SK-N-SH treated with all-trans-retinoic acid at 6 μM for 48 hours (cell line): ENCODE measurements around the gene ATP1B1.

Experiments
- ARNTL ChIP-seq: fragments of 450-650 bp; formaldehyde crosslinking; IDR thresholded peaks from 2 replicates; pipeline ENCODE4 v1.5.0; 2020; ENCODE audit warnings: low read depth, mild to moderate bottlenecking, moderate library complexity, borderline replicate concordance
- BACH2 ChIP-seq: fragments of 250-450 bp; sonication (Bioruptor Pico); IDR thresholded peaks from 2 replicates; pipeline ENCODE4 v1.9.0; 2021; ENCODE audit warnings: mild to moderate bottlenecking, borderline replicate concordance
- CSRNP3 ChIP-seq: fragments of 250-450 bp; sonication (Bioruptor Pico); IDR thresholded peaks from 2 replicates; pipeline ENCODE4 v1.5.1; 2021; ENCODE audit warnings: mild to moderate bottlenecking, moderate library complexity
- ESRRG ChIP-seq: fragments of 250-450 bp; sonication (Bioruptor Pico); IDR thresholded peaks from 2 replicates; pipeline ENCODE4 v1.6.1; 2021; ENCODE audit warnings: mild to moderate bottlenecking
- GLIS3 ChIP-seq: fragments of 250-450 bp; sonication (Bioruptor Pico); IDR thresholded peaks from 2 replicates; pipeline ENCODE4 v1.5.0; 2020; ENCODE audit warnings: mild to moderate bottlenecking, moderate library complexity
- PATZ1 ChIP-seq: fragments of 250-450 bp; sonication (Bioruptor Pico); IDR thresholded peaks from 2 replicates; pipeline ENCODE4 v1.8.0; 2020; ENCODE audit warnings: mild to moderate bottlenecking, moderate library complexity, borderline replicate concordance
- POU6F1 ChIP-seq: fragments of 250-450 bp; sonication (Bioruptor Pico); IDR thresholded peaks from 2 replicates; pipeline ENCODE4 v1.8.0; 2021; ENCODE audit warnings: low read depth, mild to moderate bottlenecking, moderate library complexity, borderline replicate concordance
- TCF4 ChIP-seq: fragments of 250-450 bp; sonication (Bioruptor Pico); IDR thresholded peaks from 2 replicates; pipeline ENCODE4 v1.8.0; 2021; ENCODE audit warnings: mild to moderate bottlenecking, moderate library complexity, borderline replicate concordance
- TOX ChIP-seq: fragments of 250-450 bp; sonication (Bioruptor Pico); IDR thresholded peaks from 2 replicates; pipeline ENCODE4 v1.8.0; 2021; ENCODE audit warnings: mild to moderate bottlenecking, moderate library complexity, borderline replicate concordance
- TSHZ2 ChIP-seq: fragments of 250-450 bp; sonication (Bioruptor Pico); IDR thresholded peaks from 2 replicates; pipeline ENCODE4 v1.5.0; 2020; ENCODE audit warnings: mild to moderate bottlenecking, moderate library complexity
- ZC3H10 ChIP-seq: fragments of 250-450 bp; sonication (Bioruptor Pico); IDR thresholded peaks from 2 replicates; pipeline ENCODE4 v1.5.1; 2021; ENCODE audit warnings: mild to moderate bottlenecking, moderate library complexity
- ZFP30 ChIP-seq: fragments of 450-650 bp; formaldehyde crosslinking; IDR thresholded peaks from 2 replicates; pipeline ENCODE4 v1.5.0; 2022; ENCODE audit warnings: mild to moderate bottlenecking, moderate library complexity

- TF ChIP-seq TOX (CRISPR knock-in tag) (no peak), PATZ1 (no peak), BACH2 (CRISPR knock-in tag) (no peak), ZFP30 (CRISPR knock-in tag) (no peak), TSHZ2 (CRISPR knock-in tag) (no peak), ESRRG (CRISPR knock-in tag) (no peak), TCF4 (CRISPR knock-in tag) (no peak), ARNTL (no peak), ZC3H10 (CRISPR knock-in tag) (no peak), POU6F1 (CRISPR knock-in tag) (no peak), GLIS3 (CRISPR knock-in tag) (no peak), CSRNP3 (CRISPR knock-in tag) (no peak)
Observed at GRCh38 chr1:169100651-169101088, 5.8 kb upstream of the ATP1B1 start.
